Sigmoid colon (tissue), 7 donors: Measurements from ENCODE around the gene STK25. TPM values are rescaled to one million over a fixed set of nuclear protein-coding genes. Genes with fewer than 3 reads are reported as not detected.

Source experiments
- DNase-seq: peaks from one replicate; pipeline ENCODE4 v3.0.0-alpha.2; 2019
- H3K27ac ChIP-seq, 4 donors: fragments of 200-600 bp; sonication (generic); one replicate each; pipeline ENCODE4 v1.5.1; 2016 to 2019; ENCODE audit warnings: mild to moderate bottlenecking in 1 of 4
- H3K27me3 ChIP-seq, 3 donors: fragments of 200-600 bp; sonication (generic); one replicate each; pipeline ENCODE4 v1.5.1; 2019; ENCODE audit warnings: mild to moderate bottlenecking in 1 of 3
- H3K36me3 ChIP-seq, 4 donors: fragments of 200-600 bp; sonication (generic); one replicate each; pipeline ENCODE4 v1.5.1; 2016 to 2019
- H3K4me1 ChIP-seq, 4 donors: fragments of 200-600 bp; sonication (generic); one replicate each; pipeline ENCODE4 v1.5.1; 2017 to 2019
- H3K4me3 ChIP-seq, 4 donors: fragments of 200-600 bp; sonication (generic); one replicate each; pipeline ENCODE4 v1.5.1; 2017 to 2019; ENCODE audit warnings: mild to moderate bottlenecking in 2 of 4, moderate library complexity in 1 of 4
- H3K9me3 ChIP-seq, 4 donors: fragments of 200-600 bp in 3 of 4; sonication (generic) in 3 of 4; one replicate each; pipeline versions ENCODE4 v1.5.1 to v1.6.1; 2013 to 2019
- CTCF ChIP-seq, 4 experiments: fragments of 450-650 bp in 3 of 4; fragments of 200-600 bp in 1 of 4; IDR thresholded peaks; one replicate each; pipeline ENCODE4 v1.5.1; 2016 to 2019; ENCODE audit warnings: antibody characterized with exemption in 4 of 4, mild to moderate bottlenecking in 3 of 4, moderate library complexity in 2 of 4
- EP300 ChIP-seq, 4 donors: sonication (generic); formaldehyde crosslinking; IDR thresholded peaks; one replicate each; pipeline ENCODE4 v1.6.1; 2017; ENCODE audit warnings: antibody characterized with exemption in 4 of 4
- POLR2A ChIP-seq, 2 donors: fragments of 450-650 bp; IDR thresholded peaks; one replicate each; pipeline ENCODE4 v1.6.1; 2016; ENCODE audit warnings: antibody characterized with exemption in 2 of 2, mild to moderate bottlenecking in 2 of 2, moderate library complexity in 2 of 2
- POLR2AphosphoS5 ChIP-seq, 4 donors: sonication (generic); formaldehyde crosslinking; IDR thresholded peaks; one replicate each; pipeline ENCODE4 v1.6.1; 2017; ENCODE audit warnings: antibody characterized with exemption in 4 of 4
- WGBS, 2 donors: extraction: QIAGEN DNeasy Blood & Tissue Kit; methylation state at CpG; one replicate each; pipeline ENCODE4 v1.1.7; 2013; 5-methylcytosine and 5-hydroxymethylcytosine counted together
- intact Hi-C: fragments of 100-400 bp; cut with DNase I; formaldehyde crosslinking; loops from one replicate; pipeline ENCODE4 v1.15.1; 2023
- polyA plus RNA-seq, 3 donors: library from polyadenylated mRNA; stranded (reverse); fragments of 200-250 nt; gene quantifications; one replicate each; pipeline ENCODE4 v1.2.3, GENCODE V29; 2013
- total RNA-seq, 4 donors: library from RNA; depleted of rRNA; stranded (reverse); fragments of >200 nt; gene quantifications; one replicate each; pipeline ENCODE4 v1.1.0, GENCODE V29; 2016
- donor health status: healthy with polysubstance abuse.
- donor health status: Bipolar disorder and iron deficiency.
- donor health status: healthy.

The STK25 gene
- total and polyA plus RNA-seq, 7 donors: 77.7 to 266 (median 135) TPM

- no peak for DNase-seq
- intact Hi-C loops: no loop called here
- no peaks in the 10 kb centered on the region for H3K4me1 ChIP-seq
- 93 to 94% methylated on average over 6 of the region's 6 CpGs for WGBS, 2 donors
- no peak overlapping the region for H3K27ac ChIP-seq
- H3K27me3 ChIP-seq: peaks cover 0 to 33% (median 14%) of the 10 kb centered on the region in 3 donors
- H3K36me3 ChIP-seq: no peaks in the 10 kb centered on the region
- H3K4me3 ChIP-seq: no peak overlapping the region
- no peaks in the 10 kb centered on the region for H3K9me3 ChIP-seq
- TF ChIP-seq CTCF (IDR thresholded peaks at IDR 0.05): no peak
- TF ChIP-seq EP300 (IDR thresholded peaks at IDR 0.05): no peak
- no peak for TF ChIP-seq POLR2A (IDR thresholded peaks at IDR 0.05)
- no peak for TF ChIP-seq POLR2AphosphoS5 (IDR thresholded peaks at IDR 0.05)
These were observed 8.9 kb upstream of the STK25 start for GRCh38 chr2:241517297-241517696.

GRCh38 chr2:241516520-241516965, 8.2 kb upstream of the STK25 start:
- no peak for DNase-seq
- H3K4me3 ChIP-seq: no peak overlapping the region
- WGBS, 2 donors: 90 to 95% methylated on average over 3 of the region's 3 CpGs
- H3K4me1 ChIP-seq: no peaks in the 10 kb centered on the region
- TF ChIP-seq POLR2AphosphoS5 (IDR thresholded peaks at IDR 0.05) (no peak), POLR2A (IDR thresholded peaks at IDR 0.05) (no peak), EP300 (IDR thresholded peaks at IDR 0.05) (no peak), CTCF (IDR thresholded peaks at IDR 0.05) (no peak)
- H3K36me3 ChIP-seq: no peaks in the 10 kb centered on the region
- intact Hi-C loops: no loop called here
- H3K27me3 ChIP-seq: peaks cover 0 to 25% (median 8%) of the 10 kb centered on the region in 3 donors
- no peaks in the 10 kb centered on the region for H3K9me3 ChIP-seq
- H3K27ac ChIP-seq: no peak overlapping the region

- Histone ChIP-seq H3K27me3 (peaks cover 0 to 11% (median 0%) of the 10 kb centered on the region in 3 donors), H3K36me3 (no peaks in the 10 kb centered on the region), H3K4me1 (no peaks in the 10 kb centered on the region), H3K27ac (no peak overlapping the region), H3K4me3 (no peak overlapping the region), H3K9me3 (no peaks in the 10 kb centered on the region)
- TF ChIP-seq EP300 (IDR thresholded peaks at IDR 0.05) (no peak), POLR2AphosphoS5 (IDR thresholded peaks at IDR 0.05) (no peak), CTCF (IDR thresholded peaks at IDR 0.05) (no peak), POLR2A (IDR thresholded peaks at IDR 0.05) (no peak)
- intact Hi-C loops: no loop called here
- 41 to 67% methylated on average over 10 of the region's 10 CpGs for WGBS, 2 donors
- no peak for DNase-seq
These were observed 6.8 kb upstream of the STK25 start for GRCh38 chr2:241514986-241515737.

- intact Hi-C loops: no loop called here
- WGBS, 2 donors: 77 to 83% methylated on average over 5 of the region's 5 CpGs
- no peak for DNase-seq
- no peaks in the 10 kb centered on the region for H3K9me3 ChIP-seq
- TF ChIP-seq EP300 (IDR thresholded peaks at IDR 0.05) (no peak), CTCF (IDR thresholded peaks at IDR 0.05) (no peak), POLR2AphosphoS5 (IDR thresholded peaks at IDR 0.05) (no peak), POLR2A (IDR thresholded peaks at IDR 0.05) (no peak)
- peaks cover 0 to 6% (median 4%) of the 10 kb centered on the region in 4 donors for H3K4me1 ChIP-seq
- H3K27ac ChIP-seq: no peak overlapping the region
- H3K27me3 ChIP-seq: peaks cover 0 to 5% (median 0%) of the 10 kb centered on the region in 3 donors
- no peak overlapping the region for H3K4me3 ChIP-seq
- no peaks in the 10 kb centered on the region for H3K36me3 ChIP-seq
These were observed 6.2 kb upstream of the STK25 start for GRCh38 chr2:241514553-241514952.
